ENCODE measurements around the gene MACROD2. TPM values are rescaled to one million over a fixed set of nuclear protein-coding genes. Genes with fewer than 3 reads are reported as not detected.

MACROD2 gene
- polyA plus RNA-seq, 1 donor (not counting 4 experiments of a cell fraction or from before 2014, with no cell fraction given) = 0.71 TPM

DNA sequence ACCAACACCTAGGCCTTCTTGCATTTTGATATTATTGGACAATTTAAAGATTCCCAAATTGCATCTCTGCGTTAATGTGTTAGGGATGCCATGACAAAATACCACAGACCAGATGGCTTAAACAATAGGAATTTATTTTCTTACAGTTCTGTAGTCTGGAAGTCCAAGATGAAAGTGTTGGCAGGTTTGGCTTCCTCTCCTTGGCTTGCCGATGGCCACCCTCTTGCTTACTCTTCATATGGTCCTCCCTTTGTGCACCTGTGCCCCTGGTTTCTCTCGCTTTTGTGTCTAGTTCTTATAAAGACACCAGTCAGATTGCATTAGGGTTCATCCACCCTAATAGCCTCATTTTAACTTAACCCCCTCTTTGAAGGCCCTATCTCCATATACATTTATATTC, 1184.5 kb downstream of the MACROD2 start:
- H3K79me2 ChIP-seq (ENCODE audit: control insufficient read depth, insufficient read depth, low read length) = no peaks in the 10 kb centered on the region
- no peak overlapping the region for H3K9ac ChIP-seq (ENCODE audit: control insufficient read depth, extremely low read depth, insufficient read depth, low read length)
- H3K27me3 ChIP-seq (ENCODE audit: control insufficient read depth, extremely low read depth, insufficient read depth, low read length) = no peaks in the 10 kb centered on the region
- H3K9me1 ChIP-seq (ENCODE audit: control insufficient read depth, extremely low read depth, insufficient read depth, low read length) = no peaks in the 10 kb centered on the region
- no peak overlapping the region for H3K27ac ChIP-seq (ENCODE audit: control insufficient read depth, insufficient read depth, low read length)
- no peak overlapping the region for H2AFZ ChIP-seq (ENCODE audit: control insufficient read depth, low read length)
- dilution Hi-C loops (cut with MboI; ENCODE audit: extremely low pct_ligation_motif_present, low sequenced_read_pairs) = no loop called here
- H3K4me1 ChIP-seq (ENCODE audit: control insufficient read depth, extremely low read depth, insufficient read depth, low read length) = no peaks in the 10 kb centered on the region
- no peak for TF ChIP-seq EZH2 (IDR thresholded peaks at IDR 0.05; ENCODE audit: low read length)
- TF ChIP-seq, protein P1, sequence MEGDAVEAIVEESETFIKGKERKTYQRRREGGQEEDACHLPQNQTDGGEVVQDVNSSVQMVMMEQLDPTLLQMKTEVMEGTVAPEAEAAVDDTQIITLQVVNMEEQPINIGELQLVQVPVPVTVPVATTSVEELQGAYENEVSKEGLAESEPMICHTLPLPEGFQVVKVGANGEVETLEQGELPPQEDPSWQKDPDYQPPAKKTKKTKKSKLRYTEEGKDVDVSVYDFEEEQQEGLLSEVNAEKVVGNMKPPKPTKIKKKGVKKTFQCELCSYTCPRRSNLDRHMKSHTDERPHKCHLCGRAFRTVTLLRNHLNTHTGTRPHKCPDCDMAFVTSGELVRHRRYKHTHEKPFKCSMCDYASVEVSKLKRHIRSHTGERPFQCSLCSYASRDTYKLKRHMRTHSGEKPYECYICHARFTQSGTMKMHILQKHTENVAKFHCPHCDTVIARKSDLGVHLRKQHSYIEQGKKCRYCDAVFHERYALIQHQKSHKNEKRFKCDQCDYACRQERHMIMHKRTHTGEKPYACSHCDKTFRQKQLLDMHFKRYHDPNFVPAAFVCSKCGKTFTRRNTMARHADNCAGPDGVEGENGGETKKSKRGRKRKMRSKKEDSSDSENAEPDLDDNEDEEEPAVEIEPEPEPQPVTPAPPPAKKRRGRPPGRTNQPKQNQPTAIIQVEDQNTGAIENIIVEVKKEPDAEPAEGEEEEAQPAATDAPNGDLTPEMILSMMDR (optimal IDR thresholded peaks at IDR 0.05 in 1 of 3, IDR thresholded peaks at IDR 0.05 in 1 of 3, conservative IDR thresholded peaks at IDR 0.05 in 1 of 3; ENCODE audit: extremely low read depth in 1 of 3, insufficient read depth in 2 of 3, low read length in 3 of 3) = no peak
- DNase-seq (ENCODE audit: low read depth, low spot score) = no peak
- no peaks in the 10 kb centered on the region for H3K36me3 ChIP-seq (ENCODE audit: control insufficient read depth in 2 of 2, extremely low read depth in 1 of 2, insufficient read depth in 2 of 2, low read length in 2 of 2)
- no peak overlapping the region for H3K4me2 ChIP-seq (ENCODE audit: control insufficient read depth, extremely low read depth, insufficient read depth, low read depth, low read length)
- no peaks in the 10 kb centered on the region for H4K20me1 ChIP-seq (ENCODE audit: control insufficient read depth, extremely low read depth, insufficient read depth, low read length)
- no peak overlapping the region for H3K4me3 ChIP-seq (ENCODE audit: control insufficient read depth in 2 of 3, extremely low read depth in 1 of 3, insufficient read depth in 2 of 3, low read depth in 1 of 3, low read length in 3 of 3)
- no peak for FAIRE-seq
- peaks cover 8% of the 10 kb centered on the region for H3K9me3 ChIP-seq (ENCODE audit: control insufficient read depth, low read depth, low read length)

DNA sequence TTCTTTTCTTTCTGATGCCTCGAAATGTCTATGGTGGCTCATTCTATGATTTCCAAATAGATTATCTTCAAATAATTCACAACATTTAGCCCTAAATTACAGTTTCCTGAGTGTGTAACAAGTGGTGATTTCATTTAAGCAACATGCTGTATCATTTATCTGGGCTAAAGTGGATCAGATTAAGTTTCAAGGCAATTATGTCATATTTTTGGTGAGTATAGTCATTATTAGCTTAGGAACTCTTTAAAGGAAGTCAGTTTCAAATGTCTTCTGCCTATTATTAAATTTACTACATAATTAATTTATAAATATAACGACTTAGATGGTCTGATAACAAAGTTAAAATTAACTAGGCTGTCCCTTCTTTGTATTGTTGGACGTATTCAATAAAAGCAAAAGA, 1190.0 kb downstream of the MACROD2 start:
- no peak for TF ChIP-seq EZH2 (IDR thresholded peaks at IDR 0.05; ENCODE audit: low read length)
- TF ChIP-seq, protein P1 (optimal IDR thresholded peaks at IDR 0.05 in 1 of 3, IDR thresholded peaks at IDR 0.05 in 1 of 3, conservative IDR thresholded peaks at IDR 0.05 in 1 of 3; ENCODE audit: extremely low read depth in 1 of 3, insufficient read depth in 2 of 3, low read length in 3 of 3) = no peak
- dilution Hi-C loops (cut with MboI; ENCODE audit: extremely low pct_ligation_motif_present, low sequenced_read_pairs) = no loop called here
- no peak overlapping the region for H3K9ac ChIP-seq (ENCODE audit: control insufficient read depth, extremely low read depth, insufficient read depth, low read length)
- H3K27ac ChIP-seq (ENCODE audit: control insufficient read depth, insufficient read depth, low read length) = no peak overlapping the region
- no peaks in the 10 kb centered on the region for H3K9me3 ChIP-seq (ENCODE audit: control insufficient read depth, low read depth, low read length)
- H3K36me3 ChIP-seq (ENCODE audit: control insufficient read depth in 2 of 2, extremely low read depth in 1 of 2, insufficient read depth in 2 of 2, low read length in 2 of 2) = no peaks in the 10 kb centered on the region
- H3K9me1 ChIP-seq (ENCODE audit: control insufficient read depth, extremely low read depth, insufficient read depth, low read length) = no peaks in the 10 kb centered on the region
- H2AFZ ChIP-seq (ENCODE audit: control insufficient read depth, low read length) = no peak overlapping the region
- no peak for DNase-seq (ENCODE audit: low read depth, low spot score)
- FAIRE-seq = no peak
- no peak overlapping the region for H3K4me2 ChIP-seq (ENCODE audit: control insufficient read depth, extremely low read depth, insufficient read depth, low read depth, low read length)
- H3K4me1 ChIP-seq (ENCODE audit: control insufficient read depth, extremely low read depth, insufficient read depth, low read length) = no peaks in the 10 kb centered on the region
- no peaks in the 10 kb centered on the region for H3K27me3 ChIP-seq (ENCODE audit: control insufficient read depth, extremely low read depth, insufficient read depth, low read length)
- H4K20me1 ChIP-seq (ENCODE audit: control insufficient read depth, extremely low read depth, insufficient read depth, low read length) = no peaks in the 10 kb centered on the region
- H3K4me3 ChIP-seq (ENCODE audit: control insufficient read depth in 2 of 3, extremely low read depth in 1 of 3, insufficient read depth in 2 of 3, low read depth in 1 of 3, low read length in 3 of 3) = no peak overlapping the region
- H3K79me2 ChIP-seq (ENCODE audit: control insufficient read depth, insufficient read depth, low read length) = no peaks in the 10 kb centered on the region
